Measurements from ENCODE around the gene DGKH. TPM values are rescaled to one million over a fixed set of nuclear protein-coding genes. Genes with fewer than 3 reads are reported as not detected.

The DGKH gene
- total and polyA plus RNA-seq, 9 of the 15 experiments (the other 6 are each of a cell fraction or from before 2014, with no cell fraction given): 0.38 to 4.4 (median 3.1) TPM

- no TSS peak for BruUV-seq (replicated peaks)
- 0% methylated on average over 5 of the region's 6 CpGs for WGBS (ENCODE audit: insufficient coverage, low coverage, missing lambda C conversion rate)
Observed at GRCh38 chr13:42001580-42001979, 46.9 kb upstream of the DGKH start.

More at GRCh38 chr13:42001580-42001979, 46.9 kb upstream of the DGKH start:
- no peak overlapping the region for H3K27ac ChIP-seq (ENCODE audit: extremely low read depth, low read depth, low read length)
- no peaks in the 10 kb centered on the region for H3K79me2 ChIP-seq (ENCODE audit: control insufficient read depth, insufficient read depth, low read length)
- no peaks in the 10 kb centered on the region for H3K36me3 ChIP-seq (ENCODE audit: control insufficient read depth, insufficient read depth, low read length)
- H3K9ac ChIP-seq (ENCODE audit: insufficient read depth in 1 of 2, low read depth in 2 of 2, low read length in 2 of 2): 0 out of 4 replicates have a peak overlapping the region, but pooled peaks of 1 of the 2 experiments have one; percentile 31
- ChIA-PET CTCF (ENCODE audit: low intra/inter-chr PET ratio) (no interaction called here), POLR2A (interaction anchor here (0.7 kb wide), 2 partner anchors 25 to 119 kb away, joined by 3 read pairs; no protein-coding TSS in a partner anchor)
- intact Hi-C loops (cut with micrococcal nuclease): no loop called here
- DNase-seq (ENCODE audit: extremely low read depth in 1 of 4, low spot score in 3 of 4): peak in 1 of 4 experiments; percentile 20
- peaks cover 3 to 4% of the 10 kb centered on the region in 2 experiments; a peak in 2 of 5 replicates for H3K4me1 ChIP-seq (replicated peaks in 1 of 2; ENCODE audit: control insufficient read depth in 2 of 2, insufficient read depth in 2 of 2, low read length in 2 of 2)
- H3K27me3 ChIP-seq (ENCODE audit: control insufficient read depth in 2 of 2, insufficient read depth in 2 of 2, low read length in 2 of 2): peaks cover 0 to 4% of the 10 kb centered on the region in 2 experiments; a peak in 2 of 5 replicates
- H4K20me1 ChIP-seq (replicated peaks; ENCODE audit: control insufficient read depth, insufficient read depth, low read length): no peaks in the 10 kb centered on the region
- FAIRE-seq: no peak
- H3K4me2 ChIP-seq (ENCODE audit: insufficient read depth, low read length): peak overlapping the region; percentile 32; the same call in 1 of the 2 replicates
- TF ChIP-seq PRPF4 (IDR thresholded peaks at IDR 0.05; ENCODE audit: insufficient read depth, low read depth, low read length, poor library complexity, severe bottlenecking) (no peak), SMARCA5 (IDR thresholded peaks at IDR 0.05) (no peak), ZNF780A (CRISPR knock-in tag; IDR thresholded peaks at IDR 0.05) (no peak), MTF1 (CRISPR knock-in tag; IDR thresholded peaks at IDR 0.05; ENCODE audit: borderline replicate concordance) (no peak), SFPQ (IDR thresholded peaks at IDR 0.05; ENCODE audit: low read depth, low read length) (no peak), KLF16 (IDR thresholded peaks at IDR 0.05) (no peak), SRSF3 (IDR thresholded peaks at IDR 0.05; ENCODE audit: insufficient read depth, low read length) (no peak), RHOXF2B (CRISPR knock-in tag; conservative IDR thresholded peaks at IDR 0.05) (no peak), DMBX1 (CRISPR knock-in tag; IDR thresholded peaks at IDR 0.05; ENCODE audit: borderline replicate concordance) (no peak), ZNF224 (CRISPR knock-in tag; IDR thresholded peaks at IDR 0.05) (no peak), CBFB (CRISPR knock-in tag; IDR thresholded peaks at IDR 0.05) (no peak), PHTF2 (CRISPR knock-in tag; IDR thresholded peaks at IDR 0.05) (no peak), ARID1B (IDR thresholded peaks at IDR 0.05) (no peak), PHF21A (IDR thresholded peaks at IDR 0.05; ENCODE audit: borderline replicate concordance, low read depth) (no peak), ZC3H11A (IDR thresholded peaks at IDR 0.05; ENCODE audit: low read depth, low read length) (no peak), NR4A1 (CRISPR knock-in tag; IDR thresholded peaks at IDR 0.05) (no peak), NR4A1 (tag; IDR thresholded peaks at IDR 0.05) (no peak), TBL1XR1 (IDR thresholded peaks at IDR 0.05; ENCODE audit: low read length in 2 of 2) (no peak)
- TF ChIP-seq, protein P1, sequence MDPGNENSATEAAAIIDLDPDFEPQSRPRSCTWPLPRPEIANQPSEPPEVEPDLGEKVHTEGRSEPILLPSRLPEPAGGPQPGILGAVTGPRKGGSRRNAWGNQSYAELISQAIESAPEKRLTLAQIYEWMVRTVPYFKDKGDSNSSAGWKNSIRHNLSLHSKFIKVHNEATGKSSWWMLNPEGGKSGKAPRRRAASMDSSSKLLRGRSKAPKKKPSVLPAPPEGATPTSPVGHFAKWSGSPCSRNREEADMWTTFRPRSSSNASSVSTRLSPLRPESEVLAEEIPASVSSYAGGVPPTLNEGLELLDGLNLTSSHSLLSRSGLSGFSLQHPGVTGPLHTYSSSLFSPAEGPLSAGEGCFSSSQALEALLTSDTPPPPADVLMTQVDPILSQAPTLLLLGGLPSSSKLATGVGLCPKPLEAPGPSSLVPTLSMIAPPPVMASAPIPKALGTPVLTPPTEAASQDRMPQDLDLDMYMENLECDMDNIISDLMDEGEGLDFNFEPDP (CRISPR knock-in tag; IDR thresholded peaks at IDR 0.05): no peak
- TF ChIP-seq, protein P2, sequence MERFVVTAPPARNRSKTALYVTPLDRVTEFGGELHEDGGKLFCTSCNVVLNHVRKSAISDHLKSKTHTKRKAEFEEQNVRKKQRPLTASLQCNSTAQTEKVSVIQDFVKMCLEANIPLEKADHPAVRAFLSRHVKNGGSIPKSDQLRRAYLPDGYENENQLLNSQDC (CRISPR knock-in tag; IDR thresholded peaks at IDR 0.05): no peak
- peak; percentile 69 for ATAC-seq
- in situ Hi-C loops (cut with MboI): no loop called here
- no peak overlapping the region for H3K4me3 ChIP-seq
- H2AFZ ChIP-seq (ENCODE audit: low read depth, low read length): peak overlapping the region; percentile 19; the same call in 1 of the 2 replicates
- no peaks in the 10 kb centered on the region for H3K9me1 ChIP-seq (ENCODE audit: control insufficient read depth, insufficient read depth, low read length)
- no peaks in the 10 kb centered on the region for H3K9me3 ChIP-seq (replicated peaks; ENCODE audit: control insufficient read depth, insufficient read depth, low read depth, low read length)

All from K562 (cell line).